Panc1 (cell line): ENCODE data around the gene GRIA3. TPM values are rescaled to one million over a fixed set of nuclear protein-coding genes. Genes with fewer than 3 reads are reported as not detected.

ENCODE experiments used
- ATAC-seq: fragments of 200-7000 bp; cut with Tn5 transposase; 2 replicates; pipeline ENCODE4 v1.9.1; 2020; ENCODE audit warnings: mild to moderate bottlenecking, moderate library complexity
- BruUV-seq: library from RNA; stranded (reverse); fragments of 400-500 nt; replicated peaks from 2 replicates; lab custom pipeline; 2021; lab: Mats Ljungman, UMichigan
- CTCF ChIA-PET: fragments of 300-600 bp; sonication (Branson Sonifier 250); formaldehyde crosslinking; loops from one replicate; lab custom pipeline; 2022; ENCODE audit warnings: antibody characterized with exemption; lab: Charles Lee
- POLR2A ChIA-PET: fragments of 300-600 bp; sonication (Branson Sonifier 250); formaldehyde crosslinking; loops from one replicate; lab custom pipeline; 2022; ENCODE audit warnings: antibody characterized with exemption; lab: Charles Lee
- DNase-seq: peaks from one replicate; pipeline ENCODE4 v3.0.0-alpha.2; 2010; ENCODE audit warnings: low read depth, low spot score
- H3K27ac ChIP-seq: 2 replicates; pipeline ENCODE4 v1.5.1; 2011; ENCODE audit warnings: mild to moderate bottlenecking, low read length, inconsistent platforms
- H3K27me3 ChIP-seq: fragments of 200-500 bp; sonication (Bioruptor generic); 2 replicates; pipeline ENCODE4 v1.6.0; 2014; ENCODE audit warnings: low read length, inconsistent platforms; ENCODE audit not compliant: control insufficient read depth, insufficient read depth
- H3K36me3 ChIP-seq: fragments of 200-500 bp; sonication (Bioruptor generic); 2 replicates; pipeline ENCODE4 v1.5.1; 2014; ENCODE audit warnings: inconsistent platforms, mild to moderate bottlenecking, low read length, moderate library complexity; ENCODE audit not compliant: control insufficient read depth, insufficient read depth
- H3K4me1 ChIP-seq: 2 replicates; pipeline ENCODE4 v1.5.1; 2011; ENCODE audit warnings: inconsistent platforms, mild to moderate bottlenecking, low read length, moderate library complexity; ENCODE audit not compliant: control insufficient read depth, insufficient read depth
- H3K4me3 ChIP-seq, 2 experiments: 2 replicates each; pipeline ENCODE4 v1.5.1; 2011 to 2012; ENCODE audit warnings: low read depth in 2 of 2, low read length in 2 of 2, mild to moderate bottlenecking in 2 of 2, inconsistent platforms in 1 of 2, moderate library complexity in 1 of 2
- H3K9me3 ChIP-seq: fragments of 200-500 bp; sonication (Bioruptor generic); 2 replicates; pipeline ENCODE4 v1.5.1; 2014; ENCODE audit warnings: low read depth, mild to moderate bottlenecking, inconsistent platforms, low read length, moderate library complexity; ENCODE audit not compliant: control insufficient read depth, insufficient read depth
- POLR2AphosphoS5 ChIP-seq: IDR thresholded peaks from 2 replicates; pipeline ENCODE4 v1.6.1; 2012; ENCODE audit warnings: mild to moderate bottlenecking, low read depth, low read length, moderate library complexity
- SIN3A ChIP-seq: IDR thresholded peaks from 2 replicates; pipeline ENCODE4 v1.6.1; 2012; ENCODE audit warnings: low read depth, mild to moderate bottlenecking, low read length, moderate library complexity, borderline replicate concordance; ENCODE audit not compliant: insufficient read depth
- TCF7L2 ChIP-seq: IDR thresholded peaks from 2 replicates; pipeline ENCODE4 v1.6.1; 2011; ENCODE audit warnings: mild to moderate bottlenecking, low read depth, low read length, inconsistent platforms
- in situ Hi-C: cut with HindIII; loops from 2 replicates; pipeline ENCODE4 v1.10.0; 2016; ENCODE audit warnings: low sequenced_read_pairs, low pct_unique_long_range_greater_than_20kb
- intact Hi-C: fragments of 100-400 bp; cut with micrococcal nuclease; formaldehyde crosslinking; loops from one replicate; pipeline ENCODE4 v1.10.0; 2022; ENCODE audit not compliant: unreplicated experiment
- total RNA-seq: library from RNA; stranded (reverse); gene quantifications from one replicate; pipeline ENCODE4 v1.2.1, GENCODE V29; 2021; ENCODE audit not compliant: unreplicated experiment
- TF ChIP-seq, protein P1 (sequence below), 2 experiments: IDR thresholded peaks; 2 replicates each; pipeline ENCODE4 v1.6.1; 2011 to 2012; ENCODE audit warnings: low read depth in 2 of 2, control low read depth in 1 of 2, low read length in 1 of 2, mild to moderate bottlenecking in 1 of 2, moderate library complexity in 1 of 2; ENCODE audit not compliant: insufficient read depth in 1 of 2
- TF ChIP-seq, protein P2 (sequence below): fragments of 450-650 bp; IDR thresholded peaks from 2 replicates; pipeline ENCODE4 v1.5.1; 2017; ENCODE audit warnings: mild to moderate bottlenecking

GRIA3 gene
- total RNA-seq, 1 experiment from 2014 or later: not detected

DNA sequence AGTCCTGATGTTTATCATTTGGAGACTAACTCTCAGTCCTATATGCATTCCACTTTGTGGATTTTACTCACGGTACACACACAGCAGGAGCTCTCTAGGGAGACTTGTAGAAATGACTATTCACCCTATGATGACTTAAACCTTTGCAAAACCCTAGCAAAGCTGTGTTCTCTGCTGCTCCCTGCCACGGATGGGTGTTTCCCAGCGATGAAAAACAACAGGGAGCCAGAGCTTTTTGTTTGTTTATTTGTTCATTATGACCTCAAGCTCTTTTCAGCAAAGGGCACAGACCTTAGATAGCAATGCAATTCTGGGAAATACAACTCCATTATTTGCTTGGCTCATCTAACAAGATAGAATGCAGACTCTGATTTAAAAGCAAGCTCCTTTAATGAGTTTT lies 156.6 kb downstream of the GRIA3 start:
- no peaks in the 10 kb centered on the region for H3K27me3 ChIP-seq
- DNase-seq: no peak
- no peak for ATAC-seq
- ChIA-PET CTCF (no interaction called here), POLR2A (no interaction called here)
- no TSS peak for BruUV-seq
- H3K27ac ChIP-seq: no peak overlapping the region
- no peaks in the 10 kb centered on the region for H3K4me1 ChIP-seq
- intact Hi-C loops (no loop called here), in situ Hi-C loops (no loop called here)
- H3K36me3 ChIP-seq: no peaks in the 10 kb centered on the region
- H3K9me3 ChIP-seq: no peaks in the 10 kb centered on the region
- no peak overlapping the region for H3K4me3 ChIP-seq
- TF ChIP-seq, protein P1, sequence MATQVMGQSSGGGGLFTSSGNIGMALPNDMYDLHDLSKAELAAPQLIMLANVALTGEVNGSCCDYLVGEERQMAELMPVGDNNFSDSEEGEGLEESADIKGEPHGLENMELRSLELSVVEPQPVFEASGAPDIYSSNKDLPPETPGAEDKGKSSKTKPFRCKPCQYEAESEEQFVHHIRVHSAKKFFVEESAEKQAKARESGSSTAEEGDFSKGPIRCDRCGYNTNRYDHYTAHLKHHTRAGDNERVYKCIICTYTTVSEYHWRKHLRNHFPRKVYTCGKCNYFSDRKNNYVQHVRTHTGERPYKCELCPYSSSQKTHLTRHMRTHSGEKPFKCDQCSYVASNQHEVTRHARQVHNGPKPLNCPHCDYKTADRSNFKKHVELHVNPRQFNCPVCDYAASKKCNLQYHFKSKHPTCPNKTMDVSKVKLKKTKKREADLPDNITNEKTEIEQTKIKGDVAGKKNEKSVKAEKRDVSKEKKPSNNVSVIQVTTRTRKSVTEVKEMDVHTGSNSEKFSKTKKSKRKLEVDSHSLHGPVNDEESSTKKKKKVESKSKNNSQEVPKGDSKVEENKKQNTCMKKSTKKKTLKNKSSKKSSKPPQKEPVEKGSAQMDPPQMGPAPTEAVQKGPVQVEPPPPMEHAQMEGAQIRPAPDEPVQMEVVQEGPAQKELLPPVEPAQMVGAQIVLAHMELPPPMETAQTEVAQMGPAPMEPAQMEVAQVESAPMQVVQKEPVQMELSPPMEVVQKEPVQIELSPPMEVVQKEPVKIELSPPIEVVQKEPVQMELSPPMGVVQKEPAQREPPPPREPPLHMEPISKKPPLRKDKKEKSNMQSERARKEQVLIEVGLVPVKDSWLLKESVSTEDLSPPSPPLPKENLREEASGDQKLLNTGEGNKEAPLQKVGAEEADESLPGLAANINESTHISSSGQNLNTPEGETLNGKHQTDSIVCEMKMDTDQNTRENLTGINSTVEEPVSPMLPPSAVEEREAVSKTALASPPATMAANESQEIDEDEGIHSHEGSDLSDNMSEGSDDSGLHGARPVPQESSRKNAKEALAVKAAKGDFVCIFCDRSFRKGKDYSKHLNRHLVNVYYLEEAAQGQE (IDR thresholded peaks at IDR 0.05; ENCODE audit: insufficient read depth in 1 of 2, low read depth in 2 of 2, low read length in 1 of 2): no peak
- TF ChIP-seq POLR2AphosphoS5: no peak
- no peak for TF ChIP-seq SIN3A
- TF ChIP-seq, protein P2, sequence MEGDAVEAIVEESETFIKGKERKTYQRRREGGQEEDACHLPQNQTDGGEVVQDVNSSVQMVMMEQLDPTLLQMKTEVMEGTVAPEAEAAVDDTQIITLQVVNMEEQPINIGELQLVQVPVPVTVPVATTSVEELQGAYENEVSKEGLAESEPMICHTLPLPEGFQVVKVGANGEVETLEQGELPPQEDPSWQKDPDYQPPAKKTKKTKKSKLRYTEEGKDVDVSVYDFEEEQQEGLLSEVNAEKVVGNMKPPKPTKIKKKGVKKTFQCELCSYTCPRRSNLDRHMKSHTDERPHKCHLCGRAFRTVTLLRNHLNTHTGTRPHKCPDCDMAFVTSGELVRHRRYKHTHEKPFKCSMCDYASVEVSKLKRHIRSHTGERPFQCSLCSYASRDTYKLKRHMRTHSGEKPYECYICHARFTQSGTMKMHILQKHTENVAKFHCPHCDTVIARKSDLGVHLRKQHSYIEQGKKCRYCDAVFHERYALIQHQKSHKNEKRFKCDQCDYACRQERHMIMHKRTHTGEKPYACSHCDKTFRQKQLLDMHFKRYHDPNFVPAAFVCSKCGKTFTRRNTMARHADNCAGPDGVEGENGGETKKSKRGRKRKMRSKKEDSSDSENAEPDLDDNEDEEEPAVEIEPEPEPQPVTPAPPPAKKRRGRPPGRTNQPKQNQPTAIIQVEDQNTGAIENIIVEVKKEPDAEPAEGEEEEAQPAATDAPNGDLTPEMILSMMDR: no peak
- no peak for TF ChIP-seq TCF7L2

- ChIA-PET POLR2A (no interaction called here), CTCF (no interaction called here)
- Histone ChIP-seq H3K27me3 (no peaks in the 10 kb centered on the region; the same call in 1 of the 2 replicates), H3K4me3 (no peak overlapping the region), H3K9me3 (no peaks in the 10 kb centered on the region), H3K4me1 (no peaks in the 10 kb centered on the region), H3K27ac (no peak overlapping the region), H3K36me3 (no peaks in the 10 kb centered on the region)
- no peak for ATAC-seq
- in situ Hi-C loops: no loop called here
- no peak for DNase-seq
- TF ChIP-seq, protein P1 (IDR thresholded peaks at IDR 0.05; ENCODE audit: insufficient read depth in 1 of 2, low read depth in 2 of 2, low read length in 1 of 2): no peak
- TF ChIP-seq SIN3A (no peak), TCF7L2 (no peak), POLR2AphosphoS5 (no peak)
- TF ChIP-seq, protein P2: no peak
- no TSS peak for BruUV-seq
- intact Hi-C loops: no loop called here
Measured at GRCh38 chrX:123348468-123348867, 164.4 kb downstream of the GRIA3 start.
